Stimulated activated CD4-positive, alpha-beta T cell treated with anti-CD3 and anti-CD28 coated beads, Interleukin-12 subunit alpha, Interleukin-12 subunit beta, amount 100 ng/mL, for 24 hours (primary cell): ENCODE measurements around the gene MYO6.
"Not testable (repeated sequence)": the region's sequence is repeated elsewhere in the genome, so short reads cannot be mapped to it uniquely, and the experiment has no call there.

Experiments used
- DNase-seq, 2 experiments: peaks; one replicate each; pipeline ENCODE4 v3.0.0-alpha.2; 2020; ENCODE audit warnings: low read depth in 2 of 2

The MYO6 gene

DNA sequence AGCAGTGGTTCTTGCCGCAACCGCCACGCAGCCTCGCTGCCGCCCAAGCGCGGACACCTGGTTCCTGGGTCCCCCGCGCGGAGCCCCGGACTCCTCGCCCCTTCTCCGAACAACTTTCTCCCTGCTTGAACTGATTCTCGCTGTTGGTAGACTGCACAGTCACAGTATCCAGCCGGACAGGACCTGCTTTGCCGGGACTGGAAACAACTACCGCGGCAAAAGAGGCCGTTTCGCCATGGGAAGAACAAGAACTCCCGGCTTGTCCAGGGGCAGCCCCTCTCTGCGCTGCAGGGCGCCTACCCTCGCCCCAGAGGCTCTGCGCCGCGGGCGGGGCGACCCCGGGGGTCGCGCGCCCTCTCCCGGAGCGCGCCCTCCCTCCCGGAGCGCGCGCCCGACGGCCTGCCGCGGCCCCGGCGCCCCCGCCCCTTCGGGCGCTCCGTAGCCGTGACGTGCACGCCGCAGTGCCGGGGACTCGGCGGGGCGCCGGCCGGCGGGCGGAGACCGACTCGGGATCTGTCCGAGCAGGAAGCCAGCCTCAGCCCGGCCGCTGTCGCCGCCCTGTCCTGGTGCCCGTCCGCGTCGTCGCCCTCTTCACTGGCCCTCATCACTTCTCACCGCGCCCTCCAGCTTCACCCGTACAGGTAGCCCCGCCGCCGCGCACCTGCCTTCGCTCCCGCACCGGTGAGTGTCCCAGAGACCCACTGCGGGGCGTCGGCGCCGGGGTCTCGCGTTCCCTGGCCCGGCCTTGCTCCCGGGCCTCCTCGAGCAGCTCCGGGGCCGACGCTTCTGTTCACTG lies at the start of gene MYO6:
TSS of gene MYO6 (plus strand) at position 497 of the 796 bp plus-strand sequence. CDS start 68,309 bp downstream, outside the sequence.
- peak in 1 of 2 experiments; percentile 22 for DNase-seq

DNA sequence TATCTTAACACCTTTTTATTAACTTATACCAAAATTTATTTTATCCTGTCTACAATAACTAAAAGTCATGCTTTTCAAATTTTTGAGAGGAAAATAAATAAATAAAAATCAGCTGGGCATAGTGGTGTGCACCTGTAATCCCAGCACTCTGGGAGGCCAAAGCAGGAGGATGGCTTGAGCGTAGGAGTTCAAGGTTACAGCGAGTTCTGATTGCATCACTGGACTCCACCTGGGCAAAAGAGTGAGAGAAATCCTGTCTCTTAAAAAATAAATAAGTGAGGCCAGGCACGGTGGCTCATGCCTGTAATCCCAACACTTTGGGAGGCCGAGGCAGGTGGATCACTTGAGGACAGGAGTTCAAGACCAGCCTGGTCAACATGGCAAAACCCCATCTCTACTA lies 40.7 kb upstream of the MYO6 start:
- DNase-seq: not testable (repeated sequence)

DNA sequence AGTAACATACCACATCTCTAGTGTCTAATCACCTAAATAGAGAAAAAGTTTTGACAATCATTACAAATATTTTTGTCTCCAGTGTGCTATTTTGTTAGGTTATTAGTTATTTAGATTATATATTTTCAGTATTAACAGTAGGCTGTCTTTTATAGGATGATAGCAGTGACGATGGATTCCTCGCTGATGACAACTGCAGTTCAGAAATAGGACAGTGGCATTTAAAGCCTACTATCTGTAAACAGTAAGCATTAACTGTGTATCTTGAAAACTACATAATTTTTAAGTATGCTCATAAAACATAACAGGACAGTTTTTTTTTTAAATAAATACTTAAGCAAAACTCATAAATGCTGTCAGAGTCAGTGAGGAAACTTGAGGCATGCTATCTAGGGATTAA lies 37.9 kb upstream of the MYO6 start:
- no peak for DNase-seq

DNA sequence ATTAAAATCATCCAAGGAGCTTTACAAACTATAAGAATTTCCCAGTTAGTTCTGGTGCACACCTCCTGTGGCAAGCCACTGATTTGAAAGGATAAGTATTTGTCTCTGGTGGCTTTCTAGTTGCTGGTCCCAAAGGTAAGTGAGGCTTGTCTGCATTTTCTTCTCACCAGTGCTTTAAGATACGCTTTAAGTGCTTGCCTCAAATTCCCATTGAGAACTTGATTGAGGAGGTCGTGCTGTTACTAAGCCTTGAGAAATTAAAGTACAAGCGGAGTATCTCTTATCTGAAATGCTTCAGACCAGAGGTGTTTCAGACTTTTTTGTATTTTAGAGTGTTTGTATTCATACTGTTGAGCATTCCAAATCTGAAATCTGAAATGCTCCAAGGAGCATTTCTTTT lies 29.9 kb upstream of the MYO6 start:
- no peak for DNase-seq

DNA sequence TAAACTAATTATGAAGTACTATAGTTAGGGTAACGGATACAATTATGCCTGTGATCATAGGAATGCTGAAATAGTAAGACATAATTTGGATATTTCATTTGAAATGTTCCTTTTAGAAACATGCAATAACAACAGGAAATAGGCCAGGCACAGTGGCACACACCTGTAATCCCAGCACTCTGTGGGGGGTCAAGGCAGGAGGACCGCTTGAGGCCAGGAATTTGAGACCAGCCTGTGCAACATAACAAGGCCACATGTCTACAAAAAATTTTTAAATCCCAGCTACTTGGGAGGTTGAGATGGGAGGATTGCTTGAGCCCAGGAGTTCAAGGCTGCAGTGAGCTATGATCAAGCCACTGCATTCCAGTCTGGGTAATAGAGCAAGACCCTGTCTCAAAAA lies 25.7 kb upstream of the MYO6 start:
- DNase-seq: no peak

DNA sequence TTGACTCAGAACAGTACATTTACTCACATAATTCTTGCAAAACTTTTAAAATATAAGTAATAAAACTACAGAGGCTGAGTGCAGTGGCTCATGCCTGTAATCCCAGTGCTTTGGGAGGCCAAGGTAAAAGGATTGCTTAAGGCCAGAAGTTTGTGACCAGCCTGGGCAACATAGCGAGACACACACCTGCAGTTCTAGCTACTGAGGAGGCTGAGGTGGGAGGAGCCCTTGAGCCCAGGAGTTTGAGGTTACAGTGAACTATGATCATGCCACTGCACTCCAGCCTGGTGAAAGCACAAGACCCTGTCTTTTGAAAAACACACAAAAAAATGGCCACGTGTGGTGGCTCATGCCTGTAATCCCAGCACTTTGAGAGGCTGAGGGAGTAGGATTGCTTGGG lies 21.8 kb upstream of the MYO6 start:
- no peak for DNase-seq

DNA sequence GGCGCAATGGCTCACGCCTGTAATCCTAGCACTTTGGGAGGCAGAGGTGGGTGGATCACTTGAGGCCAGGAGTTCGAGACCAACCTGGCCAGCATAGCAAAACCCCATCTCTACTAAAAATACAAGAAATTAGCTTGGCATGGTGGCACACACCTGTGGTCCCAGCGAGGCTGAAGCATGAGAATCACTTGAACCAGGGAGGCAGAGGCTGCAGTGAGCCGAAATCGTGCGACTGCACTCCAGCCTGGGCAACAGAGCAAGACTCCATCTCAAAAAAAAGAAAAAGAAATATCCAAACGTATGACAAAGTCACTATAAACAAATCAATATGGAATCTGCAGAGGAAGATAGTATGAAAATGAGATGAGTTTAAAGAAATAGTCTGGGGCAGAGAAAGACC lies 18.0 kb upstream of the MYO6 start:
- not testable (repeated sequence) for DNase-seq

DNA sequence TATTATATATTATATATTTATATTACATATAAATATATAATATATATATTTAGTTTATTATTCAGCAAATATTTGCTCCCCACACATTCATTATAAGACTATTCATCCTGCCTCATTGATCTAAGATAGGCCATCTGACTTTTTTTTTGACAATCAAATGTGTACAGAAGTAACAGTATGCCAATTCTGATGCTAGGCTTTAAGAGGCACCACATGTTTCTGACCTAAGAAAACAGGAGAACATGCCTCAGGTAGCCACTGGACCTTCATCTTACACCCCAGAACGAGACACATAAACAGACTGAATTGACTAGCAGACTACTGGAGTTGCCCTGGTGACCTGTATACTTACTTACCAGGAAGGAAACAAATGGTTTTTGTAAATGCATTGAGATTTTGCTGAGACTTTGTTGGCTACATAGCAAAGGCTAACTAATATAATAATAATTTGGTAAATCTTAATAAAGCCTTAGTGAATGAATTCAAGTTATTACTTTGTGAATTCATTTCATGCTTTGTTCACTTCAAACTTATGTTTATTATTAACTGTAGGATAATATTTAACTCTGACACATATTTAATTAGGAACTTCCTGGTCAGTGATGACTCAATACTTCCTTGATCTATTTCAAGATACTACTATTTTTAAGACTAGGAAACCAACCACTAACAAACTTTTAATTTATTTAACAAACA lies 13.4 kb upstream of the MYO6 start:
- no peak for DNase-seq

DNA sequence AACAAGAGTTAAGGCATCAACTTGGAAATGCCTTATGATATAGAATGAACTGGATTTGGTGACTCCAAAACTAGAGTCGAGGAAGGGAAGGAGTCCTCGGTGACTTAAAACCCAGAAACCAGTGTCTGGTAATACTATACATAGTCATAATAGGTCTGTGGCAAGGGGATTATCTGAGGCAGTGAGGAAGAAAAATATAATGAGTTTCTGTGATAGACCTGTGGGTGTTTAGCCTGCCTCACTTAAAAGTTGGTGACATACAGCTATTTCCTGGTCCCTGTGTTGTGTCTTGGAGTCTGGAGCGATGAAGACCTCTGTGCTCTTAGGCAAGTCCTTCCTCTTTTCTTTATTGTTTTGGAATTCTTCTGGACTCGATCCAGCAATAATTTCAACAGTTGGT lies 5.1 kb upstream of the MYO6 start:
- no peak for DNase-seq

DNA sequence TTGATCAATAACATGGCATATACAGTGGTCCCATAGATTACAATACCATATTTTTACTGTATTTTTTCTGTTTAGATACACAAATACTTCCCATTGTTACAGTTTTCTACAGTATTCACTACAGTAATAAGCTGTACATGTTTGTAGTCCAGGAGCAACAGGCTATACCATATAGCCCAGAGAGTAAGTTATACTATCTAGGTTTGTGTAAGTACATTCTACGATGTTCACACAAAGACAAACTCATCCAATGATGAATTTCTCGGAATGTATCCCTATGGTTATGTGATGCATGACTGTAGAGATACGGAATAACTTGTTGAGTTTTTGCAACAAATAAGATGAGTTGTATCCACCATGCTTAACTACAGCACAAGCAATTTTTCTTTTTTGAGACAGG lies 3.6 kb upstream of the MYO6 start:
- DNase-seq: no peak

DNA sequence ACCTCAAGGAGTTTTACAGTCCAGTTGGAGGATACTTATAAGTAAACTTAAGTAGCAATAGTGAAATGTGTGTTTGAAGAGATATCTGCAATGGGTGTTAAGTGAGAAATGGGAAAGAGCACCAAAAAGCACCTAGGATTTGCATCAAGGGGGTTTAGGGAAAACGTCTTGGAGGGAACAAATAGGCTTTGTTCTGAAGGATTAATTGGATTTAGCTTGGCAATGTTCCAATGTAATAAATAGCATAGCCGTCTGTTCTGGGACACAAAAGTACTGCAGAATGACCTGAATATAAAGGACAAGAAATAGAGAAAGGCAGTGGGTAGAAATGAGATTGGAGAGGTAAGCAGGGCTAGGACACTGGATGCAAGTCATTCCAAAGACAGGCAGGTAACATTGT lies 2.8 kb upstream of the MYO6 start:
- no peak for DNase-seq

DNA sequence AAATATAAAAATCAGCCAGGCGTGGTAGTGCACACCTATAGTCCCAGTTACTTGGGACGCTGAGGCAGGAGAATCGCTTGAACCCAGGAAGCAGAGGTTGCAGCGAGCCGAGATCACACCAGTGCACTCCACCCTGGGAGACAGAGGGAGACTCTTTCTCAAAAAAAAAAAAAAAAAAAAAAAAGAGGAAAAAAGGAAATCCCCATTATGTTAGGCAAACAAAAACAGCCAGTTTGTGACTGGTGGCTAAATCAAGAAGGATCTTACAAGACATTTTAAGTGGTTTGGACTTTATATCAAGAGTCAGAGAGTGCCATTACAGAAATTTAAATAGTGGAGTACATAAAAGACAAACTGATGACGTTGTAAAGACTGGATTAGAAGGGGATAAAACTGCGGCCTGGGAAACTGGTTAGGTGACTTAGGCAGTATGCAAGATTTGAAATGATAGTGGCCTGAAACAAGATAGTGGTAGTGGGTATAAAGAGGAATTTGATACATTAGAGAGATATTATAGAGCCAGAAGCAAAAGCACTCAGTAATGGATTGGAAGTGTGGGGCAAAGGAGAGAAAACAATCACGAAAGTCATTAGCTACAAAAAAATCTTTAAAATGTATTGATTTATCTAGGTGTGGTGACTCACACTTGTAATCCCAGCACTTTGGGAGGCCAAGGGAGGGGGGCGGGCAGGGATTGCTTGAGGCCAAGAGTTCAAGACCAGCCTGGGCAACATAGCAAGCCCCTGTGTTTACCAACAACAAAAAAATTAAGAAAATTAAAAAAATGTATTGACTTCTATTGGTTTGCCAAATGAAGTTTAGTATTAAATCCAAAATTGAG lies 1.7 kb upstream of the MYO6 start:
- no peak for DNase-seq

DNA sequence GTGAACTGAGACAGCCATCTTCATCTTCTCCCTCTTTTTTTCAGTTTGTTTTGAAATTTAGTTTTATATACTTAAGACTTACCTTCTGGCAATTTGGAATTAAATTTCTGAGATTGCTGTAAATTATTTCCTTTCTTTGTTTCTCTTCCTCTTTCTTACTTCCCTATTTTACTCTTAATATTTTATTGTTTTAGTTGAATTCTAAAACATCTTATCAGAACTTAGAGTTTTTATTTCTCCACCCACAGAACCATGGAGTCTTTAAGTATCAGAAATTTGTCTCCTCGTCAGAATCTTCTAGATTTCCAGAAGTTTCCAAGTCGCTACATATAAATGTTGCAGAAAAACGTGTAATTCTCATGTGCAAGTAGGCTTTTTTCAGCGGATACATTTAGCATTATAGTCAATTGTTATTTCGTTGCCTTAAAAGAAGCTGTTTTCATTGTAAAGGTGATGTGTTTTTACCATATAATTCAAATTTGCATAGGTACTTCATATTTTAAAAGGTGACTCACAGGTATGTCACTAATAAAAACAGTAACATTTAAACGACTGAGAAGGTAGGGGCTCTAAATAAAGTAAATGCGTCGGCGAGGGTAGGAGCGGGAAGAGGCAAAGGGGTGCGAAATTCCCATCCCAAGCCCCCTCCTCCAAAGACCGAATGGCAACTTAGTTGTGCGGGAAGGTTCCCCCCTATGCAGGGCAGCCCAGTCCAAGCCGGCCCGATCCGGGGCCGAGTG lies 866 bp upstream of the MYO6 start:
- no peak for DNase-seq

DNA sequence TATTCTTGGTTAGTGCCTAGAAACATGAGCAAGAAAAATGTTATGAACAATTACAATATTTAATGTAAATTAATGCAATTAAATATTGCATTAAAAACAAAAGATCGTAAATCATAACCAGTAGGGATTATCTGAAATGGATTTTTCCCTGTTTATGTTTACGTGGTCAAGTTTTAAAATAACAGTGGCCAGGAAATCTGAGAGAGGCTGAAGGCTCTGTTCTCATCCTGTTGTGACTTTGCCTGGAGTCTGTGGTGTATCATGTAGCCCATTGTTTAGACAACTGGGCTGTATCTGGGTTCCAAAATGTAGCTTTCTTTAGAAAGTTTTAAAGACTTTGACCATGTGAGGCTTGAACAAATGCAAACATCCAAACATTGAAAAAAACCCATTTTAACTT lies 2.4 kb downstream of the MYO6 start:
- no peak for DNase-seq

DNA sequence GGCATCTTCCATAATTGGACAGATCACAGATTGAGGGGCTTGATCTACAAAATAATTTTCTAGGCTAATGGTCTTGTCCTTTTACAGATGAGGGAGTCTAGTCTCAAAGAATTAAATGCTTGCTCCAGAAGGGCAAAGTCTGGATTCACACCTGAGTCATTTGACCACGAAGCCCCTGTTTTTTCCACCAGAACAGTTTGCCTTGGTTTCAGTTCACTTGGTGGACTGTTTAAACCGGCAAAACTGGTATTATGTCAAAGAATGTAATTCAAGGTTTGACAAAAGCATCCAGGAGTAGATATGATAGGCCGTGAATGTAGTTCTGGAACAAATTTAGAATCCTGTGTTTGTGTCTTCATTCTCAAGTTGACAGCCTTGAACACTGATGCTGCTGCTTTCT lies 3.3 kb downstream of the MYO6 start:
- DNase-seq: no peak

DNA sequence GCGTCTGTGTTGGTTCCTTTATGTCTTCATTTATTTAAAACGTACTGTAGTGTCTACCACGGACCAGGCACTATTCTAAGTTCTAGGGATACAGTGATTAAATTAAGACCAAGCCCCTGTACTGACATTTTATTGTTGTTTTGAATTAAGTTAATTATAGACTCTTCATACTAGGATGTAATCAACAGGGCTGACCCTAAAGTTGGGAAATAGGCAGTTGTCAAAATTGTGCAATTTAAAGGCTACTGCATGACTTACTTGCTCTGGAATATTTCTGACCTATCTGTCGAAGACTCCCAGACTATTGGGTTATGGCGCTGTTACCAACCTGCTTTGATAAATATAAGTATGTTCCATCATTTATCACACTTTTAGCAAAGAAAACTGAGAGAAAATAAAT lies 6.7 kb downstream of the MYO6 start:
- DNase-seq: no peak

DNA sequence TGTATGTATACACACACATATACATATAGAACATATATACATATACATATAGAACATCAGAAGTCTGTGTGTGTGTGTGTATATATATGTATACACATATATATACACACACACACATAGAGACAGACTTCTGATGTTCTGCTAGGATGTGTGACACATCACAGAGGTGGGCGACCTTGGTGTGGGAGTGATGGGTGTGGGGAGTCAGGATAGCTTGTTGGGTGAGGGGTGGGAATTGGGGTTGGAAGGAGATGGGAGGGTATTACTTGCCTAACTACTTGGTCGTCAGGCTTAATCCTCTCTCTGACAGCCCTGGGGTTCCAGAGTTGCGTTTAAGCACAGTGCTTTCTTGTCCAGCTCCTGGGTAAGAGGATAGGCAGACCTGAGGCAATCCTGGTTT lies 8.3 kb downstream of the MYO6 start:
- DNase-seq: no peak

DNA sequence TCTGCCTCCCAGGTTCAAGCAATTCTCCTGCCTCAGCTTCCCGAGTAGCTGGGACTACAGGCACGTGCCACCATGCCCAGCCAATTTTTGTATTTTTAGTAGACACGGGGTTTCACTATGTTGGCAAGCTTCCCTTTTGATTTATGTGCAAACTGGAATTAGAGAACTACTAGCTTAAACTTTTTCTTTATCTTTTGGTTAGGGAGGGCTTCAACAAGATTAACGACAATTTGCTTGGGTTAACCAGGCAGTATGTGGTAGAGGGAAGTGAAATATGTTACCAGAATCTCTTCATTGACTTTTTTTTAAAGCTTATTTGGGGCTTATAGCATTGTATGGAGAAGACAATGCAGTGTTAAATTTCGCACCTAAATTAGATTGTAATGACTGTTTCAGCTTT lies 9.0 kb downstream of the MYO6 start:
- no peak for DNase-seq

DNA sequence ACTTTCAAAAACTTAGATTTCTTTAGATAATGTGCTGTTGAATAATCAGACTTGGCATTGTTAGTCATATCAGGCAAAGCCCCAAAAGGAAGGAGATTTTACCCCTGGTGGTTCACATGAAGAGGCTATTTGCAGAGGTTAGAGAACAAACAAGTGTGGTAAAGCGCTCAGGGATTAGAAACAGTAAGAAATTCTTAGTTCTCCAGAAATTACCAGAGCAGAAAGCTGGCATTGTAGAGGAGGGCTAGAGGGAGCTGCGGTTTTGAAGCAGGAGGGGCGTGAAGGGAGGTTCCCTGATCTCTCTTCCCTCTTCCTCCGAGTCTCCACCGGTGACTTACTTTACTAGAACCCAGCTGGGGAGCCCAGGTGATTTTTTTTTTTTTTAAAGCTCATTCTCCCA lies 10.2 kb downstream of the MYO6 start:
- DNase-seq: no peak

DNA sequence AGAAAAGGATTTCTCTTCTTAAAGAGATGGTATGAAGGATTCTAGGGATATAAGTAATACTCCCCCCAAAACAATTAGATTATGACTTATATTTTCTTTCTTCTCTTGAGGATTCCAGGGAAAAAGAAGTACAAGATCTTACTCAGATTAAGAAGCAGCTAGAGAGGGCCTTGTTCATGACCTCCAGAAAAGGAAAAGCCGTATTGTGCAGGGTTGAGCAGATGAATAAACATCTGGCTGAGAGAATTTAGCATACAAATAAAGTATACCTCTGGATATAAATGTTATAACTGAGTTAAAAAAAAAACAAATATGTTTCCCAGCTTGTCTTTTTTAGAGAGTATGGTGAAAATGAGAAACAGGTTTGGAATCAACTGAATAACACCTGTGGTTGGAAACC lies 11.3 kb downstream of the MYO6 start:
- no peak for DNase-seq

DNA sequence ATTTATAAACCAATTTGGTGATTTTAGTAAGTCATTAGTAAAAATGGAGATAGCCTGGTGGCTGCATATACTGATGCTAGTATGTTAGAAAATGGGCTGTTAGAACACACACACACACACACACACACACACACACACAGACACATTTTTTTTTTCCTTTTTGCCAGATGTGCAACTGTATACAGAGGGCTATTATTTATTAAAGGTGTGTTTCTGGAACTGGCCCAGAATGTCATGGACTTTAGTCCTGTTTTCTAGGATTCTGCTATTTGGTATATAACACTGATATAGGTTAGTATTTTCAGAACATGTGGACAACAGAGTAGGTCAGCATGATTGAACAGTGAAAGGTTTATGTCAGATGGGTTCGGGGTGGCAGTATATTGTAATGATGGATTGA lies 12.4 kb downstream of the MYO6 start:
- DNase-seq: no peak

DNA sequence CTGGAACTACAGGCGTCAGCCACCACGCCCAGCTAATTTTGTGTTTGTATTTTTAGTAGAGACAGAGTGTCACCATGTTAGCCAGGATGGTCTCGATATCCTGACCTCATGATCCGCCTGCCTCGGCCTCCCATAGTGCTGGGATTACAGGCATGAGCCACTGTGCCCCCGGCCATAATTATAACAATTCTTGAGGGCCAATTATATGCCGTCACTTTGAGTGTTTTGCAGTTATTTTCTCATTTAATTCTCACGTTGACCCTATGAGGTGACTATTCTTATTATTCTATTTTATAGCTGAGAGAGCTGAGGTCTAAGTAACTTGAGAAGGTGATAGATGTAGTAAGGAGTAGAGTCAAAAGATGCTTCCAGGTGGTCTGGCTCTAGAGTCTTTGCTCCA lies 13.0 kb downstream of the MYO6 start:
- no peak for DNase-seq
